ENCODE measurements around the gene ELK4. TPM values are rescaled to one million over a fixed set of nuclear protein-coding genes. Genes with fewer than 3 reads are reported as not detected.
A peak's percentile ranks its signal among the peaks of the same experiment; 100 is the strongest.

Gene ELK4
- total and polyA plus RNA-seq, 2 of the 13 experiments (the other 11 are each of a cell fraction or from before 2014, with no cell fraction given), result 8.3 to 13.1 TPM

DNA sequence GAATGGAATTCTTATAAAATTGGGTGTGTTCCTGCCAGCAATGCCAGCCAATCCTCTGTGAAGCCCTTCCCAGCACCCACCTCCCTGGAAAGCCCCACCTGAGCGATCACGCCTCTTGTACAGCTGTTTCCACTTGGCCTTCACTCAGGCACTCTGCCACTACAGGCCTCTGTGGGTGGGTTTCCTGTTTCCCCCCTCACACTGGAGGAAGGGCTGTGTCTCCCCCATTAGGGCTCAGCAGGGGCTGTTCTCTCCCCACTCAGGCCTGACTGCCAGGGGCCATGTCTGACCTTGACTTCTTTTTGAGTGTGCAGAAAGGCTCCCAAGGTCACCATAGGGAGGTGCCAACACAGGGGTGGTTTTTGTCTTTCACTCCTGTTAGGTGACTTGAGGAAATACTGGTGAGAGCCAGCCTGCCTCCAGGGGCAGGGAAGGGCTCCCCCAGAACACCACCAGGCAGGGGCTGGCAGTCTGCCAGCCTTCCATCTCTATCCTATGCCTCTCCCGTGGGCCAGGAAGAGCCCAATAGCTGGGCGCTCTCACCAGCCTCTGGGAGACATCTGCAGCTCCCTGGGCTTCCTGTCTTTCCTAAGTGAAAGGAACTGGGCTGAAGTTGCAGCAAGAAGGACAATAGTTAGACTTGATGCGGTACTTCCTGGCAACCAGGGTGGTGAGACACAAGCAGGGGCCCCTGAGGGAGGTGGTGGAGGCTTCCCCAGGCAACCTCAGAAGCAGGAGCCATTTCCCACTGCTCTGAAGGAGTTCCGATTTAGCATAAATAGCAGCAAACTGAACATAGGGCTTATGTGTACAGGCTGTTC lies 49.1 kb downstream of the ELK4 start (continued):
- TF ChIP-seq SIX4 (CRISPR knock-in tag; IDR thresholded peaks at IDR 0.05) (no peak), ZNF788 (CRISPR knock-in tag; IDR thresholded peaks at IDR 0.05; ENCODE audit: borderline replicate concordance) (no peak)
- TF ChIP-seq, protein P1, sequence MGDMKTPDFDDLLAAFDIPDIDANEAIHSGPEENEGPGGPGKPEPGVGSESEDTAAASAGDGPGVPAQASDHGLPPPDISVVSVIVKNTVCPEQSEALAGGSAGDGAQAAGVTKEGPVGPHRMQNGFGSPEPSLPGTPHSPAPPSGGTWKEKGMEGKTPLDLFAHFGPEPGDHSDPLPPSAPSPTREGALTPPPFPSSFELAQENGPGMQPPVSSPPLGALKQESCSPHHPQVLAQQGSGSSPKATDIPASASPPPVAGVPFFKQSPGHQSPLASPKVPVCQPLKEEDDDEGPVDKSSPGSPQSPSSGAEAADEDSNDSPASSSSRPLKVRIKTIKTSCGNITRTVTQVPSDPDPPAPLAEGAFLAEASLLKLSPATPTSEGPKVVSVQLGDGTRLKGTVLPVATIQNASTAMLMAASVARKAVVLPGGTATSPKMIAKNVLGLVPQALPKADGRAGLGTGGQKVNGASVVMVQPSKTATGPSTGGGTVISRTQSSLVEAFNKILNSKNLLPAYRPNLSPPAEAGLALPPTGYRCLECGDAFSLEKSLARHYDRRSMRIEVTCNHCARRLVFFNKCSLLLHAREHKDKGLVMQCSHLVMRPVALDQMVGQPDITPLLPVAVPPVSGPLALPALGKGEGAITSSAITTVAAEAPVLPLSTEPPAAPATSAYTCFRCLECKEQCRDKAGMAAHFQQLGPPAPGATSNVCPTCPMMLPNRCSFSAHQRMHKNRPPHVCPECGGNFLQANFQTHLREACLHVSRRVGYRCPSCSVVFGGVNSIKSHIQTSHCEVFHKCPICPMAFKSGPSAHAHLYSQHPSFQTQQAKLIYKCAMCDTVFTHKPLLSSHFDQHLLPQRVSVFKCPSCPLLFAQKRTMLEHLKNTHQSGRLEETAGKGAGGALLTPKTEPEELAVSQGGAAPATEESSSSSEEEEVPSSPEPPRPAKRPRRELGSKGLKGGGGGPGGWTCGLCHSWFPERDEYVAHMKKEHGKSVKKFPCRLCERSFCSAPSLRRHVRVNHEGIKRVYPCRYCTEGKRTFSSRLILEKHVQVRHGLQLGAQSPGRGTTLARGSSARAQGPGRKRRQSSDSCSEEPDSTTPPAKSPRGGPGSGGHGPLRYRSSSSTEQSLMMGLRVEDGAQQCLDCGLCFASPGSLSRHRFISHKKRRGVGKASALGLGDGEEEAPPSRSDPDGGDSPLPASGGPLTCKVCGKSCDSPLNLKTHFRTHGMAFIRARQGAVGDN (CRISPR knock-in tag; IDR thresholded peaks at IDR 0.05), result peak; percentile 33; the same call in 1 of the 2 replicates
- TF ChIP-seq, protein P2, sequence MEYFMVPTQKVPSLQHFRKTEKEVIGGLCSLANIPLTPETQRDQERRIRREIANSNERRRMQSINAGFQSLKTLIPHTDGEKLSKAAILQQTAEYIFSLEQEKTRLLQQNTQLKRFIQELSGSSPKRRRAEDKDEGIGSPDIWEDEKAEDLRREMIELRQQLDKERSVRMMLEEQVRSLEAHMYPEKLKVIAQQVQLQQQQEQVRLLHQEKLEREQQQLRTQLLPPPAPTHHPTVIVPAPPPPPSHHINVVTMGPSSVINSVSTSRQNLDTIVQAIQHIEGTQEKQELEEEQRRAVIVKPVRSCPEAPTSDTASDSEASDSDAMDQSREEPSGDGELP (IDR thresholded peaks at IDR 0.05; ENCODE audit: borderline replicate concordance, low read depth), result peak; percentile 39; the same call in 1 of the 2 replicates

DNA sequence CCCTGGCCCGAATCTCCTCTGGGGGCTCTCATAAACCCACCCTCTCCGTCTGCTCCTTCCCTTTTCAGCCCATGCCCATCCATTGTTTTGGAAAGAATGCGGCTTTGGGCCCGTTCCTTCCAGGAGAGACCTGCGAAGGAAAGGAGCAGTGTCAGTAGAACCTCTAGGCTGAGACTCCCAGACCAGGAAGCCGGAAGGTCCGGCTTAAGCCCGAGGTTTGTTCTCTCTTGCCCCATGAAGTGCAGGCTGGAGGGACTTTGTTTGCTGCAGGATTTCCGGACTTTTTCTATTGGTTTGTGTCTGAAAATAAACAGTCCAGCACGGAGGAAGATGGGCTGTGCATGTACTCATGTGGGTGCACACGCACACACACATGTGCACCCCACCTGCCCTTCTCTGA lies 49.8 kb downstream of the ELK4 start:
- ChIA-PET POLR2A (no interaction called here), CTCF (ENCODE audit: low intra/inter-chr PET ratio, low total read pairs) (interaction anchor here (1.0 kb wide), 1 partner anchor 76 kb away, joined by 3 read pairs; no protein-coding TSS in a partner anchor)
- peak; percentile 43 for ATAC-seq
- intact Hi-C loops (cut with micrococcal nuclease; ENCODE audit: unreplicated experiment) (no loop called here), in situ Hi-C loops (cut with HindIII; ENCODE audit: extremely low pct_ligation_motif_present, low pct_unique_long_range_greater_than_20kb) (loop anchor here (5.0 kb wide), 1 partner anchor 45 kb away; no protein-coding TSS in a partner anchor)
- Histone ChIP-seq H3K27ac (ENCODE audit: extremely low read length, insufficient read depth, low read length) (no peak overlapping the region), H3K9me3 (ENCODE audit: low read length) (no peaks in the 10 kb centered on the region), H3K79me2 (ENCODE audit: insufficient read depth, low read length) (no peaks in the 10 kb centered on the region), H3K36me3 (replicated peaks in 1 of 2; ENCODE audit: control insufficient read depth in 1 of 2, insufficient read depth in 2 of 2, low read length in 2 of 2) (no peaks in the 10 kb centered on the region), H3K4me1 (ENCODE audit: insufficient read depth, low read length) (peaks cover 40% of the 10 kb centered on the region), H3K9ac (ENCODE audit: insufficient read depth, low read depth, low read length) (no peak overlapping the region), H2AFZ (ENCODE audit: low read length) (no peak overlapping the region), H3K4me2 (ENCODE audit: low read depth, low read length) (peak overlapping the region; percentile 69), H3K27me3 (ENCODE audit: control insufficient read depth in 1 of 2, insufficient read depth in 2 of 2, low read length in 2 of 2) (peaks cover 13 to 56% of the 10 kb centered on the region in 2 experiments), H4K20me1 (ENCODE audit: insufficient read depth, low read length) (no peaks in the 10 kb centered on the region), H3K4me3 (replicated peaks in 1 of 3; ENCODE audit: insufficient read depth in 1 of 3, low read depth in 2 of 3, low read length in 3 of 3) (peak overlapping the region in 2 of 3 experiments; percentile 9 to 49; a peak in 2 of 6 replicates)
- DNase-seq (ENCODE audit: low spot score), result peak; percentile 16
- FAIRE-seq, result no peak
- no TSS peak for BruUV-seq (replicated peaks)
- 26% methylated on average over 11 of the region's 11 CpGs for WGBS (ENCODE audit: low lambda C conversion rate)
- TF ChIP-seq RFX1 (IDR thresholded peaks at IDR 0.05) (no peak), SOX6 (IDR thresholded peaks at IDR 0.05) (no peak), SOX6 (CRISPR knock-in tag; IDR thresholded peaks at IDR 0.05) (0 out of 2 replicates have a peak, but pooled peaks have one; percentile 31), ELF1 (CRISPR knock-in tag; IDR thresholded peaks at IDR 0.05) (peak; percentile 47), RXRB (CRISPR knock-in tag; IDR thresholded peaks at IDR 0.05; ENCODE audit: borderline replicate concordance) (0 out of 2 replicates have a peak, but pooled peaks have one; percentile 32), JUNB (CRISPR knock-in tag; IDR thresholded peaks at IDR 0.05; ENCODE audit: borderline replicate concordance) (no peak), ZBTB38 (CRISPR knock-in tag; IDR thresholded peaks at IDR 0.05) (no peak), KAT8 (CRISPR knock-in tag; IDR thresholded peaks at IDR 0.05) (peak; percentile 55; the same call in 1 of the 2 replicates)
- TF ChIP-seq, protein P3, sequence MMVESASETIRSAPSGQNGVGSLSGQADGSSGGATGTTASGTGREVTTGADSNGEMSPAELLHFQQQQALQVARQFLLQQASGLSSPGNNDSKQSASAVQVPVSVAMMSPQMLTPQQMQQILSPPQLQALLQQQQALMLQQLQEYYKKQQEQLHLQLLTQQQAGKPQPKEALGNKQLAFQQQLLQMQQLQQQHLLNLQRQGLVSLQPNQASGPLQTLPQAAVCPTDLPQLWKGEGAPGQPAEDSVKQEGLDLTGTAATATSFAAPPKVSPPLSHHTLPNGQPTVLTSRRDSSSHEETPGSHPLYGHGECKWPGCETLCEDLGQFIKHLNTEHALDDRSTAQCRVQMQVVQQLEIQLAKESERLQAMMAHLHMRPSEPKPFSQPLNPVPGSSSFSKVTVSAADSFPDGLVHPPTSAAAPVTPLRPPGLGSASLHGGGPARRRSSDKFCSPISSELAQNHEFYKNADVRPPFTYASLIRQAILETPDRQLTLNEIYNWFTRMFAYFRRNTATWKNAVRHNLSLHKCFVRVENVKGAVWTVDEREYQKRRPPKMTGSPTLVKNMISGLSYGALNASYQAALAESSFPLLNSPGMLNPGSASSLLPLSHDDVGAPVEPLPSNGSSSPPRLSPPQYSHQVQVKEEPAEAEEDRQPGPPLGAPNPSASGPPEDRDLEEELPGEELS (CRISPR knock-in tag; IDR thresholded peaks at IDR 0.05), result 0 out of 2 replicates have a peak, but pooled peaks have one; percentile 17
- TF ChIP-seq, protein P4, sequence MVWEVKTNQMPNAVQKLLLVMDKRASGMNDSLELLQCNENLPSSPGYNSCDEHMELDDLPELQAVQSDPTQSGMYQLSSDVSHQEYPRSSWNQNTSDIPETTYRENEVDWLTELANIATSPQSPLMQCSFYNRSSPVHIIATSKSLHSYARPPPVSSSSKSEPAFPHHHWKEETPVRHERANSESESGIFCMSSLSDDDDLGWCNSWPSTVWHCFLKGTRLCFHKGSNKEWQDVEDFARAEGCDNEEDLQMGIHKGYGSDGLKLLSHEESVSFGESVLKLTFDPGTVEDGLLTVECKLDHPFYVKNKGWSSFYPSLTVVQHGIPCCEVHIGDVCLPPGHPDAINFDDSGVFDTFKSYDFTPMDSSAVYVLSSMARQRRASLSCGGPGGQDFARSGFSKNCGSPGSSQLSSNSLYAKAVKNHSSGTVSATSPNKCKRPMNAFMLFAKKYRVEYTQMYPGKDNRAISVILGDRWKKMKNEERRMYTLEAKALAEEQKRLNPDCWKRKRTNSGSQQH (CRISPR knock-in tag; IDR thresholded peaks at IDR 0.05; ENCODE audit: low read depth), result no peak
